Cardiac muscle cell (in vitro differentiated cells and primary cell): ENCODE data around the gene SMIM45. TPM values are rescaled to one million over a fixed set of nuclear protein-coding genes. Genes with fewer than 3 reads are reported as not detected.

Experiments used
- DNase-seq, 2 donors: peaks; one replicate each; pipeline versions ENCODE4 v3.0.0 to v3.0.0-alpha.2; 2010 to 2017; ENCODE audit warnings: low read depth in 1 of 2, low spot score in 1 of 2
- H3K27ac ChIP-seq: fragments of 200-600 bp; sonication (generic); 2 replicates; pipeline ENCODE4 v1.5.1; 2016
- H3K27me3 ChIP-seq: fragments of 200-600 bp; sonication (generic); 2 replicates; pipeline ENCODE4 v1.6.0; 2016; ENCODE audit warnings: control low read depth
- H3K36me3 ChIP-seq: fragments of 200-600 bp; sonication (generic); 2 replicates; pipeline ENCODE4 v1.5.1; 2016; ENCODE audit warnings: control low read depth
- H3K4me1 ChIP-seq: fragments of 200-600 bp; sonication (generic); 2 replicates; pipeline ENCODE4 v1.8.1; 2017; ENCODE audit warnings: low read depth, mild to moderate bottlenecking, mixed run types
- H3K4me3 ChIP-seq: fragments of 200-600 bp; sonication (generic); 2 replicates; pipeline ENCODE4 v1.5.1; 2016; ENCODE audit warnings: mild to moderate bottlenecking
- H3K9me3 ChIP-seq: fragments of 200-600 bp; sonication (generic); 2 replicates; pipeline ENCODE4 v1.5.1; 2017; ENCODE audit warnings: low read depth, mild to moderate bottlenecking, control low read depth
- polyA plus RNA-seq: library from polyadenylated mRNA; unstranded; fragments of >200 nt; fragmentation: Nextera tagmentation; extraction: Ambion mirVana; gene quantifications from 2 replicates; pipeline ENCODE4 v1.2.1, GENCODE V29; 2016
- total RNA-seq: library from RNA; depleted of rRNA; stranded (reverse); fragments of >200 nt; gene quantifications from 2 replicates; pipeline ENCODE4 v1.2.3, GENCODE V29; 2016
- TF ChIP-seq, protein P1 (sequence below): IDR thresholded peaks from 2 replicates; pipeline ENCODE4 v1.5.1; 2012; ENCODE audit warnings: low read depth, mild to moderate bottlenecking, low read length

Gene SMIM45

DNA sequence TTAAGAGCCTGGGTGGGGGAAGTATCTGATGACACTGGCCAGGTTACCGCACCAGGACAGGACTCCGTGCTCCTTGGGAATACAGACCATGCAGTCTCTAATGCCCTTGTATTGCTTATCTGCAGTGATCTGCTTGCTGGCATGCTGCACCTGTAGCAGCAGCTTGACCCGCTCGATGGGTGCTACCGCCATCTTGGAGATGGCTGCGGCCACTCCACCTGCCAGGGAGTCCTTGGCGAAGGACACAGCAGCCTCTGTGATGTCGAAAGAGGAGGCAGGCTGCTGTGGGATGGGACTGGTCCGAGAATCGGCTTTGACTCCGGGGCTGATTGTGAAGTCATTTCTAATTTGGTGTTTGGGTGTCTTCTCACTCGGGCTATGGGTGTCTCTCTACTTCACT is 49.8 kb downstream of the SMIM45 start:
- Histone ChIP-seq H3K4me3 (no peak overlapping the region), H3K4me1 (no peaks in the 10 kb centered on the region), H3K9me3 (no peaks in the 10 kb centered on the region), H3K27ac (no peak overlapping the region), H3K36me3 (no peaks in the 10 kb centered on the region), H3K27me3 (no peaks in the 10 kb centered on the region)
- TF ChIP-seq, protein P1, sequence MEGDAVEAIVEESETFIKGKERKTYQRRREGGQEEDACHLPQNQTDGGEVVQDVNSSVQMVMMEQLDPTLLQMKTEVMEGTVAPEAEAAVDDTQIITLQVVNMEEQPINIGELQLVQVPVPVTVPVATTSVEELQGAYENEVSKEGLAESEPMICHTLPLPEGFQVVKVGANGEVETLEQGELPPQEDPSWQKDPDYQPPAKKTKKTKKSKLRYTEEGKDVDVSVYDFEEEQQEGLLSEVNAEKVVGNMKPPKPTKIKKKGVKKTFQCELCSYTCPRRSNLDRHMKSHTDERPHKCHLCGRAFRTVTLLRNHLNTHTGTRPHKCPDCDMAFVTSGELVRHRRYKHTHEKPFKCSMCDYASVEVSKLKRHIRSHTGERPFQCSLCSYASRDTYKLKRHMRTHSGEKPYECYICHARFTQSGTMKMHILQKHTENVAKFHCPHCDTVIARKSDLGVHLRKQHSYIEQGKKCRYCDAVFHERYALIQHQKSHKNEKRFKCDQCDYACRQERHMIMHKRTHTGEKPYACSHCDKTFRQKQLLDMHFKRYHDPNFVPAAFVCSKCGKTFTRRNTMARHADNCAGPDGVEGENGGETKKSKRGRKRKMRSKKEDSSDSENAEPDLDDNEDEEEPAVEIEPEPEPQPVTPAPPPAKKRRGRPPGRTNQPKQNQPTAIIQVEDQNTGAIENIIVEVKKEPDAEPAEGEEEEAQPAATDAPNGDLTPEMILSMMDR = no peak
- DNase-seq = no peak

DNA sequence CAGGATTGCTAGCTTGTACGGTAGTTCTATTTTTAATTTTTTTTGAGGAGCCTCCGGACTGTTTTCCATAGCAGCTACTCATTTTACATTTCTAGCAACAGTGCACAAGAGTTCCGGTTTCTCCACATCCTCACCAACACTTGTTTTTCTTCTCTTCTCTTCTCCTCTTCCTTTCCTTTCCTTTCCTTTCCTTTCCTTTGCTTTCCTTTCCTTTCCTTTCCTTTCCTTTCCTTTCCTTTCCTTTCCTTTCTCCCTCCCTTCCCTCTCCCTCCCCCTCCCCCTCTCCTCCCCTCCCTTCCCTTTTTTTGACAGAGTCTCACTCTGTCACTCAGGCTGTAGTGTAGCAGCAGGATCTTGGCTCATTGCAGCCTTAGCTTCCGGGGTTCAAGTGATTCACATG is 56.0 kb downstream of the SMIM45 start:
- Histone ChIP-seq H3K36me3 (no peaks in the 10 kb centered on the region), H3K9me3 (no peaks in the 10 kb centered on the region), H3K27me3 (no peaks in the 10 kb centered on the region), H3K4me3 (no peak overlapping the region), H3K27ac (no peak overlapping the region), H3K4me1 (no peaks in the 10 kb centered on the region)
- TF ChIP-seq, protein P1 = no peak
- no peak for DNase-seq

Other genes with a start within 250 kb of the SMIM45 start
- gene CCDC134, start 151.5 kb upstream of the SMIM45 start, total RNA-seq = 14.8 and 19.3 TPM in 2 replicates
- 10.3 and 11.5 TPM in 2 replicates for gene CCDC134, start 151.5 kb upstream of the SMIM45 start, polyA plus RNA-seq
- gene SREBF2, start 119.0 kb upstream of the SMIM45 start, total RNA-seq = 259 and 273 TPM in 2 replicates
- 225 and 238 TPM in 2 replicates for gene SREBF2, start 119.0 kb upstream of the SMIM45 start, polyA plus RNA-seq
- not detected in 2 replicates for gene SHISA8, start 37.1 kb upstream of the SMIM45 start, total RNA-seq
- gene SHISA8, start 37.1 kb upstream of the SMIM45 start, polyA plus RNA-seq = 0.16 TPM in 1 of 2 replicates, not detected in the other
- 0.14 and 1.9 TPM in 2 replicates for gene TNFRSF13C, start 25.3 kb upstream of the SMIM45 start, total RNA-seq
- gene TNFRSF13C, start 25.3 kb upstream of the SMIM45 start, polyA plus RNA-seq = 1.1 TPM in 2 replicates
- gene CENPM, start 5.0 kb upstream of the SMIM45 start, total RNA-seq = 22.0 and 26.7 TPM in 2 replicates
- 25.8 and 37.0 TPM in 2 replicates for gene CENPM, start 5.0 kb upstream of the SMIM45 start, polyA plus RNA-seq
- gene SEPTIN3, start 17.3 kb downstream of the SMIM45 start, total RNA-seq = 3.6 and 3.9 TPM in 2 replicates
- gene SEPTIN3, start 17.3 kb downstream of the SMIM45 start, polyA plus RNA-seq = 2.9 and 3.4 TPM in 2 replicates
- gene WBP2NL, start 46.6 kb downstream of the SMIM45 start, total RNA-seq = not detected in 2 replicates
- not detected in 2 replicates for gene WBP2NL, start 46.6 kb downstream of the SMIM45 start, polyA plus RNA-seq
- gene NAGA, start 118.7 kb downstream of the SMIM45 start, total RNA-seq = 31.7 and 34.9 TPM in 2 replicates
- gene NAGA, start 118.7 kb downstream of the SMIM45 start, polyA plus RNA-seq = 22.8 and 29.7 TPM in 2 replicates
- 1.1 and 2.2 TPM in 2 replicates for gene PHETA2, start 122.1 kb downstream of the SMIM45 start, total RNA-seq
- 0.68 and 1.1 TPM in 2 replicates for gene PHETA2, start 122.1 kb downstream of the SMIM45 start, polyA plus RNA-seq
- 9.2 and 10.3 TPM in 2 replicates for gene SMDT1, start 127.5 kb downstream of the SMIM45 start, total RNA-seq
- 212 and 237 TPM in 2 replicates for gene SMDT1, start 127.5 kb downstream of the SMIM45 start, polyA plus RNA-seq
- gene NDUFA6, start 138.6 kb downstream of the SMIM45 start, total RNA-seq = 134 and 186 TPM in 2 replicates
- 289 and 324 TPM in 2 replicates for gene NDUFA6, start 138.6 kb downstream of the SMIM45 start, polyA plus RNA-seq
- gene CYP2D6, start 178.7 kb downstream of the SMIM45 start, total RNA-seq = 0.14 and 2.2 TPM in 2 replicates
- 2.3 and 2.6 TPM in 2 replicates for gene CYP2D6, start 178.7 kb downstream of the SMIM45 start, polyA plus RNA-seq